Smooth muscle cell (in vitro differentiated cells): ENCODE data around the gene SMIM8. TPM values are rescaled to one million over a fixed set of nuclear protein-coding genes. Genes with fewer than 3 reads are reported as not detected.

ENCODE experiments used
- DNase-seq: peaks from one replicate; lab custom pipeline; 2025; ENCODE audit not compliant: unreplicated experiment; lab: John Stamatoyannopoulos, UW
- H2AFZ ChIP-seq: fragments of 200-600 bp; sonication (generic); 2 replicates; pipeline ENCODE4 v1.6.0; 2016; ENCODE audit warnings: antibody characterized with exemption, low read depth, mild to moderate bottlenecking
- H3F3A ChIP-seq: fragments of 200-600 bp; sonication (generic); 2 replicates; pipeline ENCODE4 v1.6.0; 2017; ENCODE audit warnings: antibody characterized with exemption, low read depth
- H3K27ac ChIP-seq: fragments of 200-600 bp; sonication (generic); 2 replicates; pipeline ENCODE4 v1.5.1; 2016; ENCODE audit warnings: low read depth, mild to moderate bottlenecking
- H3K27me3 ChIP-seq: fragments of 200-600 bp; sonication (generic); 2 replicates; pipeline ENCODE4 v1.6.1; 2016; ENCODE audit warnings: low read depth, mild to moderate bottlenecking
- H3K36me3 ChIP-seq: fragments of 200-600 bp; sonication (generic); 2 replicates; pipeline ENCODE4 v1.5.1; 2016; ENCODE audit warnings: low read depth
- H3K4me1 ChIP-seq: fragments of 200-600 bp; sonication (generic); 2 replicates; pipeline ENCODE4 v1.5.1; 2016; ENCODE audit warnings: low read depth
- H3K4me2 ChIP-seq: fragments of 200-600 bp; sonication (generic); 2 replicates; pipeline ENCODE4 v1.6.0; 2016; ENCODE audit warnings: mild to moderate bottlenecking
- H3K4me3 ChIP-seq: fragments of 200-600 bp; sonication (generic); 2 replicates; pipeline ENCODE4 v1.5.1; 2016; ENCODE audit warnings: mild to moderate bottlenecking
- H3K79me2 ChIP-seq: fragments of 200-600 bp; sonication (generic); 2 replicates; pipeline ENCODE4 v1.6.0; 2016; ENCODE audit warnings: low read depth, mild to moderate bottlenecking
- H3K9ac ChIP-seq: fragments of 200-600 bp; sonication (generic); 2 replicates; pipeline ENCODE4 v1.6.0; 2016; ENCODE audit warnings: low read depth
- H3K9me3 ChIP-seq: fragments of 200-600 bp; sonication (generic); replicated peaks from 2 replicates; pipeline ENCODE4 v1.5.1; 2016; ENCODE audit warnings: low read depth
- H4K20me1 ChIP-seq: fragments of 200-600 bp; sonication (generic); 2 replicates; pipeline ENCODE4 v1.6.0; 2016; ENCODE audit warnings: low read depth
- WGBS: methylation state at CpG from one replicate; pipeline ENCODE4 v1.1.7; 2016; ENCODE audit warnings: low lambda C conversion rate; 5-methylcytosine and 5-hydroxymethylcytosine counted together
- polyA plus RNA-seq: library from polyadenylated mRNA; unstranded; fragments of >200 nt; fragmentation: Nextera tagmentation; extraction: Ambion mirVana; gene quantifications from 2 replicates; pipeline ENCODE4 v1.2.1, GENCODE V29; 2016
- total RNA-seq: library from RNA; depleted of rRNA; stranded (reverse); fragments of >200 nt; gene quantifications from 2 replicates; pipeline ENCODE4 v1.2.3, GENCODE V29; 2014
- TF ChIP-seq, protein P1 (sequence below): fragments of 200-600 bp; sonication (generic); IDR thresholded peaks from 2 replicates; pipeline ENCODE4 v1.5.1; 2017; ENCODE audit warnings: borderline replicate concordance, mild to moderate bottlenecking, antibody characterized with exemption; ENCODE audit not compliant: insufficient read depth, poor library complexity, severe bottlenecking

Gene SMIM8
- total and polyA plus RNA-seq, 2 experiments from 2014 or later, result 8.0 to 9.3 TPM

DNA sequence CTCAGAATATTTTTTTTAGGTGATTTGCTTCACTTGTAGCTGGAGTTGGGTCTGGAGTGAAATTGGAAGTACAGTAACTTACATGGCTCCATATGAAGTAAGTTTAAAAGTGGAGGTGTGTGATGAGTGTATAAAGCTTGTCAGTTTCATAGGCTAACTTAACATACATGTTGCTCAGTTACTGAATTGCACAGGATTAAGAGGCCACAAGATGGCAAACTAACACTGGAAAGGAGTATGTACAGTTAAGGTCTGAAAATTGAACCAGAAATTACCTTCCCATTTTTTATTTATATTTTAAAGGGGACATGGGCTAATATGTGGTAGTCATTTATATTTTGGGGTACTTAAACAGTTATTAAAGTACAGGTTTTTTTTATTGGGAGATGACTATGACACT lies 45.3 kb upstream of the SMIM8 start:
- H3K4me2 ChIP-seq, result no peak overlapping the region
- no peaks in the 10 kb centered on the region for H4K20me1 ChIP-seq
- H3F3A ChIP-seq, result no peaks in the 10 kb centered on the region
- no peaks in the 10 kb centered on the region for H3K79me2 ChIP-seq
- H3K9ac ChIP-seq, result no peak overlapping the region
- no peaks in the 10 kb centered on the region for H3K27me3 ChIP-seq
- no peaks in the 10 kb centered on the region for H3K4me1 ChIP-seq
- H2AFZ ChIP-seq, result no peak overlapping the region
- no peak overlapping the region for H3K27ac ChIP-seq
- no peak overlapping the region for H3K4me3 ChIP-seq
- TF ChIP-seq, protein P1, sequence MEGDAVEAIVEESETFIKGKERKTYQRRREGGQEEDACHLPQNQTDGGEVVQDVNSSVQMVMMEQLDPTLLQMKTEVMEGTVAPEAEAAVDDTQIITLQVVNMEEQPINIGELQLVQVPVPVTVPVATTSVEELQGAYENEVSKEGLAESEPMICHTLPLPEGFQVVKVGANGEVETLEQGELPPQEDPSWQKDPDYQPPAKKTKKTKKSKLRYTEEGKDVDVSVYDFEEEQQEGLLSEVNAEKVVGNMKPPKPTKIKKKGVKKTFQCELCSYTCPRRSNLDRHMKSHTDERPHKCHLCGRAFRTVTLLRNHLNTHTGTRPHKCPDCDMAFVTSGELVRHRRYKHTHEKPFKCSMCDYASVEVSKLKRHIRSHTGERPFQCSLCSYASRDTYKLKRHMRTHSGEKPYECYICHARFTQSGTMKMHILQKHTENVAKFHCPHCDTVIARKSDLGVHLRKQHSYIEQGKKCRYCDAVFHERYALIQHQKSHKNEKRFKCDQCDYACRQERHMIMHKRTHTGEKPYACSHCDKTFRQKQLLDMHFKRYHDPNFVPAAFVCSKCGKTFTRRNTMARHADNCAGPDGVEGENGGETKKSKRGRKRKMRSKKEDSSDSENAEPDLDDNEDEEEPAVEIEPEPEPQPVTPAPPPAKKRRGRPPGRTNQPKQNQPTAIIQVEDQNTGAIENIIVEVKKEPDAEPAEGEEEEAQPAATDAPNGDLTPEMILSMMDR, result peak; percentile 21
- H3K9me3 ChIP-seq, result no peaks in the 10 kb centered on the region
- no peaks in the 10 kb centered on the region for H3K36me3 ChIP-seq
- no peak for DNase-seq

DNA sequence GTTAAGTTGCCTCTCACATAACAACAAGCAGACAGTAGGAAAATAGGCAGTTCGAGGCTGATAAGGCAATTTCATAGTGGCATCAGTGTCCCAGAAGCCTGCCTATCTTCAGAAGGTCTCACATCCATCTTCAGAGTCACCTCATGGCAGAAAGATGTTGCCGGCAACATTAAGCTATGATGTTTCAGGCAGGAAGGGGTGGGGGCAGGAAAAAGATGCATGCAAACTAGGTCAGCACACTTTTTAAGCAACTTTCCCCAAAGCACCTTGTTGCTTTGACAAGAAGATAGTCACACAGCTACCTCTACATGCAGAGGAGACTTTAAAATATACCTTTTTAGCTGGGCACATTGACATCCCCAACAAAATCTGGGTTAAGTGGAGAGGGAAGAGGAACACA lies 43.2 kb upstream of the SMIM8 start:
- 80% methylated on average over 2 of the region's 2 CpGs for WGBS
- H3K36me3 ChIP-seq, result no peaks in the 10 kb centered on the region
- no peaks in the 10 kb centered on the region for H3K9me3 ChIP-seq
- H3K27me3 ChIP-seq, result no peaks in the 10 kb centered on the region
- H4K20me1 ChIP-seq, result no peaks in the 10 kb centered on the region
- no peak overlapping the region for H2AFZ ChIP-seq
- H3F3A ChIP-seq, result no peaks in the 10 kb centered on the region
- no peak for DNase-seq
- H3K4me2 ChIP-seq, result no peak overlapping the region
- no peak overlapping the region for H3K27ac ChIP-seq
- no peak overlapping the region for H3K4me3 ChIP-seq
- H3K9ac ChIP-seq, result no peak overlapping the region
- no peaks in the 10 kb centered on the region for H3K4me1 ChIP-seq
- H3K79me2 ChIP-seq, result no peaks in the 10 kb centered on the region
- TF ChIP-seq, protein P1, result no peak

DNA sequence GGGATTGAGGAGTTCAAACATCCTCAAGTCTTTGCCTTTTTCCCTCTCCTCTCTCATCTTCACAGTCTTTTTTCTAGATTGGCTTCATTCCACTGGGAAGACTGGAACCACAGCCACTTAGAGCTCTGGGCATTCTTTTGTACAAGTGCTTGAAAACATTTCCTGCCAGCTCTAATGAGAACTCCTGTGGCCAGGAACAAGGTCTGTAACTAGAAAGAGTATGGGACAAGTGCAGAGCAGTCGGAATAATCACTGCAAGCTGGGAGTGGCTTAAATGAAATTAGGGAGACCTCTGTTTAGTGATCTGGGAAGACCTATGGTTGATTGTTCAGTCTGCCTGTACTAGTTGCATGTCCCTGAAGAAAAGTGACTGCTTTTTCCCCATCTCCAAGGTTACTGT lies 41.0 kb upstream of the SMIM8 start:
- DNase-seq, result no peak
- no peaks in the 10 kb centered on the region for H3K4me1 ChIP-seq
- no peaks in the 10 kb centered on the region for H3K36me3 ChIP-seq
- no peaks in the 10 kb centered on the region for H3K27me3 ChIP-seq
- H3F3A ChIP-seq, result no peaks in the 10 kb centered on the region
- no peaks in the 10 kb centered on the region for H3K9me3 ChIP-seq
- no peaks in the 10 kb centered on the region for H4K20me1 ChIP-seq
- H3K4me2 ChIP-seq, result no peak overlapping the region
- H3K79me2 ChIP-seq, result no peaks in the 10 kb centered on the region
- WGBS, result 72% methylated on average over 1 of the region's 1 CpG
- no peak overlapping the region for H2AFZ ChIP-seq
- no peak overlapping the region for H3K27ac ChIP-seq
- H3K9ac ChIP-seq, result no peak overlapping the region
- H3K4me3 ChIP-seq, result no peak overlapping the region
- TF ChIP-seq, protein P1, result no peak

DNA sequence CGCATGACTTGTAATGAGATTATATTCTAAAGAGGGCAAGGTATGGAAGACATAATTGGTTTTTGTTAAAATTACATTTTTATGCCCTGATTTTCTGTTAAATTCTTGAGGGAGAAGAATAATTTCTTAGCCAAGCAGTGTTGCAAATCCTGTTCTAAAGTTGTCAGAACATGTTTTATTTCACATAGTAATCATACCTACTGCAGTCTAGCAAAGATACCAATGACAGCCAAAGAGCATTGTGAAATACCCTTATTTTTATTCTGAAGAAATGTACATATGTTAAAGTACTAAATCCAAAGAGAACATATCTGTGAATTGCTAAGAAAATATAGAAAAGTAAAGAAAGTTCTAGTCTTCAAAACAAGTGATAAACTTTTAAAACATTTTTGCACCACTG lies 39.6 kb upstream of the SMIM8 start:
- peak overlapping the region; percentile 20 for H3K4me2 ChIP-seq
- H3K27me3 ChIP-seq, result no peaks in the 10 kb centered on the region
- TF ChIP-seq, protein P1, result no peak
- H4K20me1 ChIP-seq, result no peaks in the 10 kb centered on the region
- no peak for DNase-seq
- H3K9me3 ChIP-seq, result no peaks in the 10 kb centered on the region
- no peaks in the 10 kb centered on the region for H3K36me3 ChIP-seq
- peak overlapping the region; percentile 14 for H3K27ac ChIP-seq
- 93% methylated on average over 1 of the region's 1 CpG for WGBS
- H3K4me3 ChIP-seq, result no peak overlapping the region
- H2AFZ ChIP-seq, result no peak overlapping the region
- H3K9ac ChIP-seq, result no peak overlapping the region
- H3F3A ChIP-seq, result no peaks in the 10 kb centered on the region
- no peaks in the 10 kb centered on the region for H3K79me2 ChIP-seq
- H3K4me1 ChIP-seq, result no peaks in the 10 kb centered on the region
